ENCODE data around the gene HAT1. TPM values are rescaled to one million over a fixed set of nuclear protein-coding genes. Genes with fewer than 3 reads are reported as not detected.
A peak's percentile ranks its signal among the peaks of the same experiment; 100 is the strongest.
"Not testable (repeated sequence)": the region's sequence is repeated elsewhere in the genome, so short reads cannot be mapped to it uniquely, and the experiment has no call there.

HAT1 gene
- polyA plus RNA-seq, 3 donors: 56.5 to 75.0 (median 63.1) TPM

GRCh38 chr2:171959998-171960397, 37.7 kb downstream of the HAT1 start:
- no peak for DNase-seq (ENCODE audit: extremely low read depth in 1 of 11, low read depth in 9 of 11, low spot score in 4 of 11)

GRCh38 chr2:171960570-171960969, 38.3 kb downstream of the HAT1 start:
- DNase-seq (ENCODE audit: extremely low read depth in 1 of 11, low read depth in 9 of 11, low spot score in 4 of 11): no peak

- no peak for DNase-seq (ENCODE audit: extremely low read depth in 1 of 11, low read depth in 9 of 11, low spot score in 4 of 11)
Observed at GRCh38 chr2:171963198-171963597, 40.9 kb downstream of the HAT1 start.

- DNase-seq (ENCODE audit: extremely low read depth in 1 of 11, low read depth in 9 of 11, low spot score in 4 of 11): no peak
Observed at GRCh38 chr2:171964308-171964707, 42.0 kb downstream of the HAT1 start.

- DNase-seq (ENCODE audit: extremely low read depth in 1 of 11, low read depth in 9 of 11, low spot score in 4 of 11): no peak
Observed at GRCh38 chr2:171965238-171965637, 43.0 kb downstream of the HAT1 start.

GRCh38 chr2:171965661-171966060, 43.4 kb downstream of the HAT1 start:
- no peak for DNase-seq (ENCODE audit: extremely low read depth in 1 of 11, low read depth in 9 of 11, low spot score in 4 of 11)

- DNase-seq (ENCODE audit: extremely low read depth in 1 of 11, low read depth in 9 of 11, low spot score in 4 of 11): no peak
Observed at GRCh38 chr2:171966235-171966634, 44.0 kb downstream of the HAT1 start.

- no peak for DNase-seq (ENCODE audit: extremely low read depth in 1 of 11, low read depth in 9 of 11, low spot score in 4 of 11)
Observed at GRCh38 chr2:171966688-171967087, 44.4 kb downstream of the HAT1 start.

- DNase-seq (ENCODE audit: extremely low read depth in 1 of 11, low read depth in 9 of 11, low spot score in 4 of 11): no peak
Observed at GRCh38 chr2:171968509-171968908, 46.2 kb downstream of the HAT1 start.

GRCh38 chr2:171972329-171972982, 50.2 kb downstream of the HAT1 start:
- no peak for DNase-seq (ENCODE audit: extremely low read depth in 1 of 11, low read depth in 9 of 11, low spot score in 4 of 11)

- DNase-seq (ENCODE audit: extremely low read depth in 1 of 11, low read depth in 9 of 11, low spot score in 4 of 11): no peak
Observed at GRCh38 chr2:171979103-171979502, 56.8 kb downstream of the HAT1 start.

GRCh38 chr2:171983924-171984323, 61.7 kb downstream of the HAT1 start:
- not testable (repeated sequence) for DNase-seq (ENCODE audit: extremely low read depth in 1 of 11, low read depth in 9 of 11, low spot score in 4 of 11)

- no peak for DNase-seq (ENCODE audit: extremely low read depth in 1 of 11, low read depth in 9 of 11, low spot score in 4 of 11)
Observed at GRCh38 chr2:171985076-171985475, 62.8 kb downstream of the HAT1 start.

- DNase-seq (ENCODE audit: extremely low read depth in 1 of 11, low read depth in 9 of 11, low spot score in 4 of 11): no peak
Observed at GRCh38 chr2:171986778-171987177, 64.5 kb downstream of the HAT1 start.

GRCh38 chr2:171991027-171991426, 68.8 kb downstream of the HAT1 start:
- no peak for DNase-seq (ENCODE audit: extremely low read depth in 1 of 11, low read depth in 9 of 11, low spot score in 4 of 11)

GRCh38 chr2:171995586-171995985, 73.3 kb downstream of the HAT1 start:
- DNase-seq (ENCODE audit: extremely low read depth in 1 of 11, low read depth in 9 of 11, low spot score in 4 of 11): no peak

GRCh38 chr2:171996021-171996420, 73.8 kb downstream of the HAT1 start:
- DNase-seq (ENCODE audit: extremely low read depth in 1 of 11, low read depth in 9 of 11, low spot score in 4 of 11): no peak

GRCh38 chr2:171997031-171997430, 74.8 kb downstream of the HAT1 start:
- not testable (repeated sequence) for DNase-seq (ENCODE audit: extremely low read depth in 1 of 11, low read depth in 9 of 11, low spot score in 4 of 11)

GRCh38 chr2:171999161-171999560, 76.9 kb downstream of the HAT1 start:
- DNase-seq (ENCODE audit: extremely low read depth in 1 of 11, low read depth in 9 of 11, low spot score in 4 of 11): no peak

GRCh38 chr2:171999604-172000469, 77.6 kb downstream of the HAT1 start, which contains the start of gene METAP1D:
METAP1D (plus strand) TSS chr2:171999953; CDS start chr2:171999970, 17 bp downstream.
- peak; percentile 68 to 90 (median 85) for DNase-seq (ENCODE audit: extremely low read depth in 1 of 11, low read depth in 9 of 11, low spot score in 4 of 11)
